ENCODE data around the gene RAI1. TPM values are rescaled to one million over a fixed set of nuclear protein-coding genes. Genes with fewer than 3 reads are reported as not detected.

RAI1 gene
- total RNA-seq, 1 experiment from 2014 or later = 13.1 TPM

GRCh38 chr17:17767154-17767869 lies 86.1 kb downstream of the RAI1 start:
- DNase-seq (ENCODE audit: low read depth) = no peak

GRCh38 chr17:17767887-17768418 lies 86.7 kb downstream of the RAI1 start:
- no peak for DNase-seq (ENCODE audit: low read depth)

DNA sequence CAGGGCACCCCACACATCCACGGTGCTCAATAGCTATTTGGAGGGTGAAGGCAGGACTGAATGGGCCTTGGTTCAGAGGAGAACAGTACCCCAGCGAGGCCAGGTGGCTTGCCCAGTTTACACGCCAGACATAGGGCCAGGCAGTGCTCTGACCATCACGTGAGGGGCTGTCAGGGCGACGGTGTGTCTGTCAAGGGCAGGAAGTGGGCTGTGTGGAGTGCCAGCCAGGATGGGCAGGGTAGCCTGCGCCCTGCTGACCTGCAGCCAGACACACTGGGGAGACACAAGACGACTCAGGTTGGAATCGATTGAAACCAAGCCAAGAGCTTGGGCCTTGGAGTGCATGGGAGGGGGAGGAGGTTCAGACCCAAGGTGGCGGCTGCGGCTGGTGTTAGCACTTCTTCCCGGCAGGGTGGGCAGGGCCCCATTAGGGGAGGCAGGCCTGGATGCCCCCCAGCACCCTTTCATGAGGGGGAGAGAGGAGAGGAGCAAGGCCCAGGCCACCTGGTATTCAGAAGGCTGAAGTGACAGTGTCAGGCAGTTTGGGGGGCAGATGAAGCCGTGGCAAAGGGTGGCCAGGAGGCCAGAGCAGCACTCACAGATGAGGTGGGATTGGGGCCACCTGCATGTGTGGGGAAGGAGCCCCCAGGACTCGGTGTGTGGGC lies 87.3 kb downstream of the RAI1 start:
- no peak for DNase-seq (ENCODE audit: low read depth)

- no peak for DNase-seq (ENCODE audit: low read depth)
Observed at GRCh38 chr17:17769869-17770631, 88.8 kb downstream of the RAI1 start.

GRCh38 chr17:17770632-17771044 lies 89.4 kb downstream of the RAI1 start:
- no peak for DNase-seq (ENCODE audit: low read depth)

DNA sequence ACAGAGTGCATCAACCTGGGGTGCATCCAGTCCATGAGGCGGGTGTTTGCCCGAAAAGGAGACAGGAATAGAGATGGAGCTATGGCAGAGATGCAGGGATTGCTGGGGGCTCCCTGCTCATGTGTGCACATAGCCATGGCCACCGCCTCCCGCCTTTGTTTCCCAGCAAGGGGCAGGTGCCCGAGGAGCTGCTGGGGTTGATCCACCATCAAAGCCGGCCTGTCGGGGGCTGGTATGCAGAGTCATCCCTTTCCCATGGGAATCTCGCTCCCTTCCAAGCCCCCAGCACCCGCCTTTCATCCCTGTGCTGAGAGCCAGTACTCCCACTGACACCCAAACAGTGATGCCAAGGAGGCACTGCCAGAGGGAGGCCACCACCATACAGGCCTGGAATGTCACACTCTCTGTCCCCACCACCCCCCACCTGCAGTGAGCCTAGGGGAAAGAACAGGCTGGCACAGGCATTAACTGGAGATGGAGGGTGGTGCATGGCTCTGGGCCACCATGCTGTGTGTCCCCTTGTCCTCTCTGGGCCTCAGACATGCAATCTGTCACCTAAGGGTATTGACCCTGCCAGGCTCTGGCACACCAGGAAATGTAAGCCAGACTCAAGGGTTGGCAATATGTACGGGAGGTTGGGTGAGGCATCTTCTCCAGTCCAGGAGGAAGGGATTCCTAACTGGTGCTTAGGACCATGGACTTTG lies 90.4 kb downstream of the RAI1 start:
- no peak for DNase-seq (ENCODE audit: low read depth)

- DNase-seq (ENCODE audit: low read depth) = no peak
Observed at GRCh38 chr17:17772231-17772630, 91.0 kb downstream of the RAI1 start.

GRCh38 chr17:17774009-17774881 lies 93.0 kb downstream of the RAI1 start:
- peak; percentile 52 for DNase-seq (ENCODE audit: low read depth)

- DNase-seq (ENCODE audit: low read depth) = no peak
Observed at GRCh38 chr17:17776889-17777288, 95.6 kb downstream of the RAI1 start.

- no peak for DNase-seq (ENCODE audit: low read depth)
Observed at GRCh38 chr17:17778308-17779014, 97.2 kb downstream of the RAI1 start.

DNA sequence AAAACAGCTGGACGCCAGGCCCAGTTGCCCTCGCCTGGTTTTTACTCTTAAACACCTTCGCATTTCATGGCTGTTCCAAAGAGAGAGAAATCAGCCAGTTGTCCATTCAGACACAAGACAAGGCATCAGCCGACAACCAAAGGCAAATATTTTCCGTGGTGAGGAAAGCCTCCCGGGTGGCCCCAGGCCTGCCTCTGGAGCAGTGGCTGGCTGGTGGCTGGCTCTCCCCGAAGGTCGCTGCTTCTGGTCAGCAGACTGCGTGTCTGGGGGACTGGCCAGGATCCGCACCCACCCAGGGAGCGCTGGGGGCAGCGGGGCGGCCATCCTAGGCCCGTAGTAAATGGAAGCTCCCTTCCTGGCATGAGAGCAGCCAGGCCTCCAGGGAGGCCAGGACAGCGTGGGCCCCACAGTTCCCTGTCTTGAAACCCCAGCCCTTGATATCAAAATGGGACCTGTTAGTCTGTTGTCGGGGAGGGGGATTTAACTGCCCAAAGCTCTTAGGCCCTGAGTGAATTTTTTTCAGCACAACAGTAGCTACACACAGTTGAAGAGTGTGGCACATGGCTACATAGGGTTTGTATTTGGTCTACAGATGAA lies 97.9 kb downstream of the RAI1 start:
- no peak for DNase-seq (ENCODE audit: low read depth)

GRCh38 chr17:17780922-17781590 lies 99.8 kb downstream of the RAI1 start:
- peak; percentile 84 for DNase-seq (ENCODE audit: low read depth)

DNA sequence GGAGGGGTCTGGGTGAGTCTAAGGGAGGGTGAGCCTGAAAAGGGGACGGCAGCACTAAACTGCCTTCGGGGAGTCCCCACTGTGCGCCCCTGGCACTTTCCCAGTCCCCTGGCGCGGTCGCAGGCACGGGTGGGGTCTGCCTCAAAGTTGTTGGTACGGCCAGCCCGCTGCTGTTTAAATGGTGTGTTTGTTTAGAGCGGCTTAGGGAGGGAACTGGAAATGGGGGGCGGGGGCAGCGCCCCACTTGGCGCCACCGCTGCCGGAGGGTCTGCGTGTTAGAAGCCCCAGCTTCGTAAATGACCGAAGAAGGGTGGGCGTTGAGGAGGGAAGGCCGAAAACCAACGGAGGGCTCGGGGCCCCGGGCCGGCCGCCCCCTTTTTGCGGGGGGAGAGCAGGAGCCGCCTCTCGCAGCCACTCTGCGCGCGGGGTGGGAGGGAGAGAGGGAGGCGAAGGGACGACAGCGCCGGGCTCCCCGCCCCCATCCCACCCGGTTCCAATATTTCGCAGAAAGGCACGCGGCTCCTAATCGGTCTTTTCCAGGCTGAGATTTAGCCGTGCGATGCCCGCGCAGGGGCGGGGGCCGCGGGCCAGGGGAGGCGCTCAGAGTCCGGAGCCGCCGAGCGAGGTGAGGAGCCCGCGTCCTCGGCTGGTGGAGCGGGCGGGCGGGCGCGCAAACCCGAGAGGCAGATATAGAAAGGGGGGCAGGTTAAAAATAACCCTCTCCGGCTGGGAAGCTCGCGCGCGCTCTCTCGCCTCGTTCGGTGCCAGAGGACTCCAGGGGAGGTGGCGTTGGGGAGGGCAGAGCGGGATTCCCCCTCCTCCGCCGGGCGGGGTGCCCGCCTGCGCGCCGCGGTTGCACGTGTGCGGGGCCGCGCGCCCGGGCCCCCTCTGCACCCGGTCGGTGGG lies 100.6 kb downstream of the RAI1 start:
- DNase-seq (ENCODE audit: low read depth) = peak; percentile 71

GRCh38 chr17:17782523-17783115 lies 101.4 kb downstream of the RAI1 start:
- DNase-seq (ENCODE audit: low read depth) = peak; percentile 31

DNA sequence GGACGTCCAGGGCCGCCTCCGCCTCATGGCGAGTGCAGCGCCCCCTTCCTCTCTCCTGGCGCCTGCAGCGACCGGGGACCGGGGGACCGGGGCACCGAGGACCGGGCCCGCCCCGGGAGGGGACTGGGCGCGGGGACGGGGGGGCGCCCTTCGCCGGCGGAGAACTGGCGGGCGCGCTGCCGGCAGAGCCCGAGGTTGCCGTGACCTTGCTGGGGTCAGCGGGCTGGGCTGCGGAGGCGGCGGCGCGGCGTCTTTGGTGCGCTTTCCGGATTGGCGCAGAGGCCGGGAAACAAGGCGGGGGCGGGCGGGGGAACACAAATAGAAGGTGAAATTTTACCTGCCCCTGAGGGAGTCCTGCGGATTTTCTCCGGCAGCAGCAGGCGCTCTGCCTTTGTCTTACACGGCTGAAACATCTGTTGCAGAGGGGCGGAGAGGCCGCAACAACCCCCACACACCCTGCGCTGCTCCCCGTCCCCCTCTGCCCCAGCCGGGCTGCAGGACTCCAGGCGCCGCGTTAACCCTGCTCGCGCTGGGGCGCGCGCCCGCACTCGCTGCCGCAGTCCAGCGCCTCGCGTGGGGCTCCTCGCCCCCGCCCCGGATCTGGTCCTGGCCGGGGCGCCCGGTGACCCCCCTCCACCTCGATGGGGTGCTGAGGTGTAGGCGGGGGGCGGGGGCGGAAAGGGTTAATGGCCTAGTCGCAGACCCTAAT lies 102.0 kb downstream of the RAI1 start:
- DNase-seq (ENCODE audit: low read depth) = peak; percentile 33

GRCh38 chr17:17783825-17784656 lies 102.8 kb downstream of the RAI1 start:
- peak; percentile 49 for DNase-seq (ENCODE audit: low read depth)
